Ovary (tissue), 9 donors: ENCODE results near the gene LDHAL6B. TPM values are rescaled to one million over a fixed set of nuclear protein-coding genes. Genes with fewer than 3 reads are reported as not detected.

ENCODE experiments used
- DNase-seq, 5 donors: peaks; one replicate each; pipeline ENCODE4 v3.0.0-alpha.2; 2019 to 2020
- H3K27ac ChIP-seq, 2 donors: fragments of 200-600 bp; one replicate each; pipeline versions ENCODE4 v1.5.1 to v1.8.0; 2019 to 2022
- H3K27me3 ChIP-seq: fragments of 200-600 bp; one replicate; pipeline ENCODE4 v1.8.0; 2022
- H3K36me3 ChIP-seq: fragments of 200-600 bp; sonication (generic); one replicate; pipeline ENCODE4 v1.5.1; 2019
- H3K4me1 ChIP-seq: one replicate; pipeline ENCODE4 v1.8.1; 2013; ENCODE audit warnings: mild to moderate bottlenecking, moderate library complexity; ENCODE audit not compliant: insufficient read depth
- H3K4me3 ChIP-seq: fragments of 200-600 bp; sonication (generic); one replicate; pipeline ENCODE4 v1.5.1; 2017
- H3K9me3 ChIP-seq, 2 donors: fragments of 200-600 bp in 1 of 2; sonication (generic) in 1 of 2; one replicate each; pipeline versions ENCODE4 v1.5.1 to v1.8.1; 2013 to 2019; ENCODE audit warnings: mild to moderate bottlenecking in 1 of 2, moderate library complexity in 1 of 2
- CTCF ChIP-seq, 3 donors: fragments of 450-650 bp in 2 of 3; fragments of 200-600 bp in 1 of 3; IDR thresholded peaks; one replicate each; pipeline versions ENCODE4 v1.5.1 to v1.8.0; 2016 to 2022; ENCODE audit warnings: antibody characterized with exemption in 3 of 3, mild to moderate bottlenecking in 1 of 3
- EP300 ChIP-seq: sonication (generic); formaldehyde crosslinking; IDR thresholded peaks from one replicate; pipeline ENCODE4 v1.6.1; 2017; ENCODE audit warnings: antibody characterized with exemption
- POLR2A ChIP-seq: fragments of 450-650 bp; IDR thresholded peaks from one replicate; pipeline ENCODE4 v1.6.1; 2017; ENCODE audit warnings: antibody characterized with exemption, mild to moderate bottlenecking, moderate library complexity
- WGBS, 3 donors: extraction: QIAGEN DNeasy Blood & Tissue Kit in 1 of 3; methylation state at CpG; one replicate each; pipeline versions ENCODE4 v1.1.5 to v1.1.7; 2013 to 2017; 5-methylcytosine and 5-hydroxymethylcytosine counted together
- intact Hi-C, 4 donors: fragments of 100-400 bp; cut with DNase I; formaldehyde crosslinking; loops; one replicate each; pipeline versions ENCODE4 v1.11.0 to v1.15.1; 2022 to 2023
- polyA plus RNA-seq, 2 donors: library from polyadenylated mRNA; stranded (reverse); fragments of 200-250 nt in 1 of 2; fragments of 350-450 nt in 1 of 2; fragmentation: Illumina TruSeq in 1 of 2; extraction: RNeasy Lipid Tissue Mini Kit (QIAGEN cat#74804) in 1 of 2; gene quantifications; one replicate each; pipeline ENCODE4 v1.2.3, GENCODE V29; 2013 to 2014
- total RNA-seq, 7 donors: library from RNA; depleted of rRNA in 2 of 7; stranded (reverse); fragments of >200 nt in 2 of 7; fragmentation: NEBNext Ultra II Directional in 3 of 7; extraction: Animal tissue kit (Norgen Biotek cat#: 25700) in 3 of 7; gene quantifications; one replicate each; pipeline versions ENCODE4 v1.1.0 to v1.2.4, GENCODE V29; 2016 to 2023
- donor health status: DM: no; HTN: no; CAD: no; lungs with moderate emphysema.
- donor health status: DM: no; HTN: no; CAD: no.
- donor health status: Bipolar disorder and iron deficiency.
- donor health status: DM: yes; HTN: yes; CAD: no.
- donor health status: DM: no; HTN: no; CAD: no.
- donor health status: DM: yes; HTN: yes; CAD: no.

LDHAL6B gene
- total and polyA plus RNA-seq, 9 donors: not detected

GRCh38 chr15:59171067-59171397, 35.6 kb upstream of the LDHAL6B start:
- WGBS, 3 donors: 95 to 97% (median 96%) methylated on average over 8 of the region's 8 CpGs
- peaks cover 1% of the 10 kb centered on the region for H3K4me1 ChIP-seq
- no peak overlapping the region for H3K27ac ChIP-seq
- H3K9me3 ChIP-seq: no peaks in the 10 kb centered on the region
- intact Hi-C loops: no loop called here
- H3K4me3 ChIP-seq: no peak overlapping the region
- DNase-seq: no peak
- H3K27me3 ChIP-seq: no peaks in the 10 kb centered on the region
- no peak for TF ChIP-seq CTCF (IDR thresholded peaks at IDR 0.05)
- TF ChIP-seq POLR2A: no peak
- TF ChIP-seq EP300: no peak
- no peaks in the 10 kb centered on the region for H3K36me3 ChIP-seq

- intact Hi-C loops: no loop called here
- H3K27ac ChIP-seq: no peak overlapping the region
- no peaks in the 10 kb centered on the region for H3K27me3 ChIP-seq
- TF ChIP-seq EP300 (no peak), POLR2A (no peak), CTCF (IDR thresholded peaks at IDR 0.05) (no peak)
- H3K4me1 ChIP-seq: peaks cover 1% of the 10 kb centered on the region
- no peaks in the 10 kb centered on the region for H3K36me3 ChIP-seq
- no peak for DNase-seq
- 96 to 98% (median 98%) methylated on average over 7 of the region's 7 CpGs for WGBS, 3 donors
- H3K4me3 ChIP-seq: no peak overlapping the region
- no peaks in the 10 kb centered on the region for H3K9me3 ChIP-seq
Observed at GRCh38 chr15:59172289-59172901, 34.2 kb upstream of the LDHAL6B start.

GRCh38 chr15:59173194-59173593, 33.4 kb upstream of the LDHAL6B start:
- Histone ChIP-seq H3K27me3 (no peaks in the 10 kb centered on the region), H3K4me1 (peaks cover 1% of the 10 kb centered on the region), H3K36me3 (no peaks in the 10 kb centered on the region), H3K27ac (no peak overlapping the region), H3K4me3 (no peak overlapping the region), H3K9me3 (no peaks in the 10 kb centered on the region)
- WGBS, 3 donors: 97 to 98% (median 98%) methylated on average over 5 of the region's 5 CpGs
- DNase-seq: no peak
- TF ChIP-seq POLR2A: no peak
- no peak for TF ChIP-seq CTCF (IDR thresholded peaks at IDR 0.05)
- TF ChIP-seq EP300: no peak
- intact Hi-C loops: no loop called here

GRCh38 chr15:59174151-59174834, 32.4 kb upstream of the LDHAL6B start:
- intact Hi-C loops: no loop called here

More at GRCh38 chr15:59174151-59174834, 32.4 kb upstream of the LDHAL6B start:
- Histone ChIP-seq H3K27me3 (no peaks in the 10 kb centered on the region), H3K4me3 (no peak overlapping the region), H3K4me1 (no peaks in the 10 kb centered on the region), H3K27ac (no peak overlapping the region), H3K36me3 (no peaks in the 10 kb centered on the region), H3K9me3 (no peaks in the 10 kb centered on the region)
- 89 to 92% (median 89%) methylated on average over 12 of the region's 12 CpGs for WGBS, 3 donors
- DNase-seq: no peak
- TF ChIP-seq EP300 (no peak), POLR2A (no peak), CTCF (IDR thresholded peaks at IDR 0.05) (no peak)
